Neural progenitor cell (in vitro differentiated cells): ENCODE data around the gene EDC4. TPM values are rescaled to one million over a fixed set of nuclear protein-coding genes. Genes with fewer than 3 reads are reported as not detected.
A peak's percentile ranks its signal among the peaks of the same experiment; 100 is the strongest.

ENCODE experiments used
- DNase-seq: peaks from one replicate; pipeline ENCODE4 v3.0.0-alpha.2; 2016; ENCODE audit warnings: low spot score
- H2AFZ ChIP-seq: fragments of 200-600 bp; sonication (generic); replicated peaks from 2 replicates; pipeline ENCODE4 v1.6.1; 2016; ENCODE audit warnings: antibody characterized with exemption
- H3F3A ChIP-seq: fragments of 200-600 bp; sonication (generic); 2 replicates; pipeline ENCODE4 v1.6.1; 2016; ENCODE audit warnings: antibody characterized with exemption, low read depth
- H3K27ac ChIP-seq: fragments of 200-600 bp; sonication (generic); 2 replicates; pipeline ENCODE4 v1.5.1; 2016; ENCODE audit warnings: mild to moderate bottlenecking
- H3K27me3 ChIP-seq: fragments of 200-600 bp; sonication (generic); 2 replicates; pipeline ENCODE4 v1.6.1; 2016; ENCODE audit warnings: mild to moderate bottlenecking, moderate library complexity
- H3K36me3 ChIP-seq: fragments of 200-600 bp; sonication (generic); 2 replicates; pipeline ENCODE4 v1.5.1; 2016
- H3K4me1 ChIP-seq: fragments of 200-600 bp; sonication (generic); 2 replicates; pipeline ENCODE4 v1.6.1; 2016; ENCODE audit warnings: mixed run types
- H3K4me2 ChIP-seq: fragments of 200-600 bp; sonication (generic); 2 replicates; pipeline ENCODE4 v1.6.1; 2016
- H3K4me3 ChIP-seq: fragments of 200-600 bp; sonication (generic); 2 replicates; pipeline ENCODE4 v1.5.1; 2016
- H3K79me2 ChIP-seq: fragments of 200-600 bp; sonication (generic); 2 replicates; pipeline ENCODE4 v1.6.1; 2016; ENCODE audit warnings: low read depth
- H3K9ac ChIP-seq: fragments of 200-600 bp; sonication (generic); 2 replicates; pipeline ENCODE4 v1.6.1; 2016
- H3K9me3 ChIP-seq: fragments of 200-600 bp; sonication (generic); 2 replicates; pipeline ENCODE4 v1.5.1; 2016; ENCODE audit warnings: low read depth
- H4K20me1 ChIP-seq: fragments of 200-600 bp; sonication (generic); 2 replicates; pipeline ENCODE4 v1.6.1; 2016; ENCODE audit warnings: low read depth
- H3K27ac Mint-ChIP-seq: 3 replicates; pipeline ENCODE4 v1.8.0; 2021; ENCODE audit warnings: mixed read lengths
- H3K27me3 Mint-ChIP-seq: 2 replicates; pipeline ENCODE4 v1.8.0; 2022; ENCODE audit warnings: low read depth, mild to moderate bottlenecking, inconsistent platforms, moderate library complexity, mixed read lengths; ENCODE audit not compliant: insufficient read depth
- H3K36me3 Mint-ChIP-seq: 3 replicates; pipeline ENCODE4 v1.8.0; 2021; ENCODE audit warnings: mixed read lengths
- H3K4me1 Mint-ChIP-seq: 3 replicates; pipeline ENCODE4 v1.8.0; 2021; ENCODE audit warnings: mixed read lengths
- H3K4me3 Mint-ChIP-seq: 3 replicates; pipeline ENCODE4 v1.8.0; 2021; ENCODE audit warnings: mild to moderate bottlenecking, moderate library complexity, mixed read lengths
- H3K9me3 Mint-ChIP-seq: 3 replicates; pipeline ENCODE4 v1.8.0; 2020; ENCODE audit warnings: mixed read lengths
- EZH2 ChIP-seq: fragments of 200-600 bp; sonication (generic); IDR thresholded peaks from 2 replicates; pipeline ENCODE4 v1.6.1; 2017; ENCODE audit warnings: antibody characterized with exemption, mild to moderate bottlenecking, moderate library complexity
- EZH2phosphoT487 ChIP-seq: fragments of 200-600 bp; sonication (generic); IDR thresholded peaks from 2 replicates; pipeline ENCODE4 v1.6.1; 2017; ENCODE audit warnings: antibody characterized with exemption
- total RNA-seq: library from RNA; depleted of rRNA; stranded (reverse); fragments of >200 nt; gene quantifications from 2 replicates; pipeline ENCODE4 v1.2.3, GENCODE V29; 2015; ENCODE audit warnings: low replicate concordance
- TF ChIP-seq, protein P1 (sequence below): fragments of 200-600 bp; sonication (generic); IDR thresholded peaks from 2 replicates; pipeline ENCODE4 v1.5.1; 2017; ENCODE audit warnings: antibody characterized with exemption, mild to moderate bottlenecking

The EDC4 gene
- total RNA-seq, 1 donor from 2014 or later, result 32.7 TPM

- Histone ChIP-seq H3K79me2 (no peaks in the 10 kb centered on the region), H3K4me1 (peaks cover 24% of the 10 kb centered on the region), H3K9ac (no peak overlapping the region), H3K27me3 (no peaks in the 10 kb centered on the region), H3K9me3 (no peaks in the 10 kb centered on the region), H3K36me3 (no peaks in the 10 kb centered on the region), H3K4me2 (no peak overlapping the region), H3K4me3 (no peak overlapping the region), H3K27ac (no peak overlapping the region), H3F3A (peaks cover 33% of the 10 kb centered on the region), H4K20me1 (peaks cover 26% of the 10 kb centered on the region), H2AFZ (no peak overlapping the region)
- H3K27ac Mint-ChIP-seq, result no peak overlapping the region
- H3K27me3 Mint-ChIP-seq, result no peaks in the 10 kb centered on the region
- peaks cover 8% of the 10 kb centered on the region for H3K36me3 Mint-ChIP-seq
- TF ChIP-seq EZH2 (no peak), EZH2phosphoT487 (no peak)
- TF ChIP-seq, protein P1, sequence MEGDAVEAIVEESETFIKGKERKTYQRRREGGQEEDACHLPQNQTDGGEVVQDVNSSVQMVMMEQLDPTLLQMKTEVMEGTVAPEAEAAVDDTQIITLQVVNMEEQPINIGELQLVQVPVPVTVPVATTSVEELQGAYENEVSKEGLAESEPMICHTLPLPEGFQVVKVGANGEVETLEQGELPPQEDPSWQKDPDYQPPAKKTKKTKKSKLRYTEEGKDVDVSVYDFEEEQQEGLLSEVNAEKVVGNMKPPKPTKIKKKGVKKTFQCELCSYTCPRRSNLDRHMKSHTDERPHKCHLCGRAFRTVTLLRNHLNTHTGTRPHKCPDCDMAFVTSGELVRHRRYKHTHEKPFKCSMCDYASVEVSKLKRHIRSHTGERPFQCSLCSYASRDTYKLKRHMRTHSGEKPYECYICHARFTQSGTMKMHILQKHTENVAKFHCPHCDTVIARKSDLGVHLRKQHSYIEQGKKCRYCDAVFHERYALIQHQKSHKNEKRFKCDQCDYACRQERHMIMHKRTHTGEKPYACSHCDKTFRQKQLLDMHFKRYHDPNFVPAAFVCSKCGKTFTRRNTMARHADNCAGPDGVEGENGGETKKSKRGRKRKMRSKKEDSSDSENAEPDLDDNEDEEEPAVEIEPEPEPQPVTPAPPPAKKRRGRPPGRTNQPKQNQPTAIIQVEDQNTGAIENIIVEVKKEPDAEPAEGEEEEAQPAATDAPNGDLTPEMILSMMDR, result no peak
- peaks cover 4% of the 10 kb centered on the region for H3K4me1 Mint-ChIP-seq
- H3K4me3 Mint-ChIP-seq, result peak overlapping the region; percentile 50
- no peak for DNase-seq
- H3K9me3 Mint-ChIP-seq, result no peaks in the 10 kb centered on the region
These were observed 13.5 kb downstream of the EDC4 start for GRCh38 chr16:67886387-67886786.

GRCh38 chr16:67888331-67888730, 15.5 kb downstream of the EDC4 start:
- Mint-ChIP-seq H3K4me1 (peaks cover 10% of the 10 kb centered on the region), H3K36me3 (peaks cover 3% of the 10 kb centered on the region), H3K4me3 (no peak overlapping the region), H3K27me3 (no peaks in the 10 kb centered on the region), H3K9me3 (no peaks in the 10 kb centered on the region), H3K27ac (no peak overlapping the region)
- no peak overlapping the region for H3K4me3 ChIP-seq
- peaks cover 21% of the 10 kb centered on the region for H4K20me1 ChIP-seq
- H3K79me2 ChIP-seq, result peaks cover 2% of the 10 kb centered on the region
- H3K27me3 ChIP-seq, result no peaks in the 10 kb centered on the region
- H3K9ac ChIP-seq, result no peak overlapping the region
- peak overlapping the region; percentile 30 for H3K27ac ChIP-seq
- no peak overlapping the region for H2AFZ ChIP-seq
- H3K36me3 ChIP-seq, result no peaks in the 10 kb centered on the region
- H3K9me3 ChIP-seq, result no peaks in the 10 kb centered on the region
- H3K4me2 ChIP-seq, result peak overlapping the region; percentile 28
- peak; percentile 76 for DNase-seq
- peaks cover 24% of the 10 kb centered on the region for H3K4me1 ChIP-seq
- peaks cover 34% of the 10 kb centered on the region for H3F3A ChIP-seq
- TF ChIP-seq EZH2phosphoT487, result no peak
- TF ChIP-seq, protein P1, result no peak
- TF ChIP-seq EZH2, result no peak

DNA sequence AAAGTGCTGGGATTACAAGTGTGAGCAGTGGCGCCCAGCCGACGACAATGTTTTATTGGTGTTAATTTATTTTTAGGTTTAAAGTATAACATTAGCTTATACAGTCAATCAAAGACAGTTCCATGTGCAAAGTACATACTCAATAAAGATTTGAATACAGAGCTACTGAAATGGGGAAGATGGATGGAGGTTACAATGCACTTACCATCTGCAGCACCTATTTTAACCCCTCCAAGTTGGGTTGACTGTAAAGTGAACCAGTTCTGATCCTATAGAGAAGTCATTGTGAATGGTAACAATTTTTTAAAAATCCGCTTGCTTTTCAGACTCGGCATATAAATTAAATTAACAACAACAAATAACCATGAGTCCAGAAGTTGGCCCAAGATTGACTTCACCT, 19.5 kb downstream of the EDC4 start:
- Histone ChIP-seq H3K36me3 (no peaks in the 10 kb centered on the region), H2AFZ (no peak overlapping the region), H3K9me3 (no peaks in the 10 kb centered on the region), H3F3A (peaks cover 20% of the 10 kb centered on the region), H3K4me1 (peaks cover 21% of the 10 kb centered on the region), H3K4me3 (peak overlapping the region; percentile 99), H3K4me2 (peak overlapping the region; percentile 75), H3K27me3 (no peaks in the 10 kb centered on the region), H4K20me1 (peaks cover 20% of the 10 kb centered on the region), H3K9ac (no peak overlapping the region), H3K79me2 (peaks cover 42% of the 10 kb centered on the region), H3K27ac (no peak overlapping the region)
- Mint-ChIP-seq H3K9me3 (no peaks in the 10 kb centered on the region), H3K4me3 (peak overlapping the region; percentile 87), H3K4me1 (peaks cover 19% of the 10 kb centered on the region), H3K36me3 (peaks cover 3% of the 10 kb centered on the region), H3K27me3 (no peaks in the 10 kb centered on the region), H3K27ac (peak overlapping the region; percentile 58)
- no peak for DNase-seq
- TF ChIP-seq, protein P1, result no peak
- no peak for TF ChIP-seq EZH2
- no peak for TF ChIP-seq EZH2phosphoT487
